IMR-90 (cell line): ENCODE data around the gene NRL. TPM values are rescaled to one million over a fixed set of nuclear protein-coding genes. Genes with fewer than 3 reads are reported as not detected.

Experiments used
- ATAC-seq: fragments of 200-7000 bp; cut with Tn5 transposase; 2 replicates; pipeline ENCODE4 v1.9.1; 2020; ENCODE audit warnings: low read depth, mild to moderate bottlenecking, moderate library complexity
- BruUV-seq: library from RNA; stranded (reverse); fragments of 400-500 nt; replicated peaks from 2 replicates; lab custom pipeline; 2021; lab: Mats Ljungman, UMichigan
- CTCF ChIA-PET: fragments of 300-600 bp; formaldehyde crosslinking; extraction: SDS; loops from one replicate; lab custom pipeline; 2021; ENCODE audit warnings: antibody characterized with exemption; lab: Yijun Ruan, JAX
- POLR2A ChIA-PET: fragments of 300-600 bp; sonication (Branson Sonifier 250); formaldehyde crosslinking; loops from one replicate; lab custom pipeline; 2022; ENCODE audit warnings: antibody characterized with exemption; ENCODE audit not compliant: unreplicated experiment; lab: Charles Lee
- DNase-seq: peaks from one replicate; pipeline ENCODE4 v3.0.0; 2013
- H2AFZ ChIP-seq: replicated peaks from 2 replicates; pipeline ENCODE3; 2013; ENCODE audit warnings: low read length, mild to moderate bottlenecking; ENCODE audit not compliant: poor library complexity
- H2AK5ac ChIP-seq: 2 replicates; pipeline ENCODE4 v1.6.1; 2013; ENCODE audit warnings: low read depth, low read length, inconsistent platforms
- H2AK9ac ChIP-seq: replicated peaks from 2 replicates; pipeline ENCODE3; 2013; ENCODE audit warnings: mild to moderate bottlenecking, low read depth, low read length, moderate library complexity; ENCODE audit not compliant: poor library complexity
- H2BK120ac ChIP-seq: 2 replicates; pipeline ENCODE4 v1.6.1; 2013; ENCODE audit warnings: low read depth, low read length, inconsistent platforms
- H2BK15ac ChIP-seq: 3 replicates; pipeline ENCODE4 v1.6.1; 2013; ENCODE audit warnings: low read depth, low read length, inconsistent platforms
- H2BK20ac ChIP-seq: 2 replicates; pipeline ENCODE4 v1.6.1; 2013; ENCODE audit warnings: low read depth, mild to moderate bottlenecking, inconsistent platforms, low read length, moderate library complexity
- H2BK5ac ChIP-seq: 2 replicates; pipeline ENCODE4 v1.6.1; 2013; ENCODE audit warnings: mild to moderate bottlenecking, low read depth, low read length, inconsistent platforms; ENCODE audit not compliant: poor library complexity, severe bottlenecking
- H3K14ac ChIP-seq: replicated peaks from 2 replicates; pipeline ENCODE4 v1.6.1; 2013; ENCODE audit warnings: low read depth, low read length, inconsistent platforms
- H3K18ac ChIP-seq: 2 replicates; pipeline ENCODE4 v1.6.1; 2013; ENCODE audit warnings: low read depth, low read length, control low read depth
- H3K23ac ChIP-seq: 2 replicates; pipeline ENCODE4 v1.6.1; 2013; ENCODE audit warnings: low read depth, low read length, inconsistent platforms
- H3K27ac ChIP-seq: 2 replicates; pipeline ENCODE4 v1.5.1; 2013; ENCODE audit warnings: mild to moderate bottlenecking, control low read depth, low read length; ENCODE audit not compliant: insufficient read depth
- H3K27me3 ChIP-seq: 2 replicates; pipeline ENCODE4 v1.6.1; 2013; ENCODE audit warnings: low read length; ENCODE audit not compliant: control insufficient read depth, insufficient read depth
- H3K36me3 ChIP-seq: 2 replicates; pipeline ENCODE4 v1.6.1; 2013; ENCODE audit warnings: low read length, mixed read lengths; ENCODE audit not compliant: control insufficient read depth, insufficient read depth
- H3K4ac ChIP-seq: 2 replicates; pipeline ENCODE4 v1.6.1; 2013; ENCODE audit warnings: low read depth, low read length, inconsistent platforms
- H3K4me1 ChIP-seq: 2 replicates; pipeline ENCODE4 v1.6.1; 2013; ENCODE audit warnings: low read length, mixed read lengths; ENCODE audit not compliant: control insufficient read depth, insufficient read depth
- H3K4me2 ChIP-seq: 2 replicates; pipeline ENCODE4 v1.6.1; 2013; ENCODE audit warnings: low read depth, mild to moderate bottlenecking, control low read depth, low read length, moderate library complexity
- H3K4me3 ChIP-seq: 2 replicates; pipeline ENCODE4 v1.5.1; 2013; ENCODE audit warnings: low read depth, mild to moderate bottlenecking, control low read depth, low read length, moderate library complexity; ENCODE audit not compliant: insufficient read depth
- H3K56ac ChIP-seq: 2 replicates; pipeline ENCODE4 v1.6.1; 2013; ENCODE audit warnings: low read length, inconsistent platforms; ENCODE audit not compliant: insufficient read depth; ENCODE audit errors: extremely low read depth
- H3K79me1 ChIP-seq, 2 experiments: 2 replicates each; pipeline ENCODE4 v1.6.1; 2013; ENCODE audit warnings: low read length in 2 of 2, inconsistent platforms in 1 of 2, low read depth in 1 of 2
- H3K9ac ChIP-seq: 2 replicates; pipeline ENCODE4 v1.6.1; 2013; ENCODE audit warnings: low read depth, low read length, control low read depth
- H3K9me1 ChIP-seq: 2 replicates; pipeline ENCODE4 v1.6.1; 2013; ENCODE audit warnings: low read length, inconsistent platforms; ENCODE audit not compliant: insufficient read depth
- H3K9me3 ChIP-seq: 2 replicates; pipeline ENCODE4 v1.6.1; 2013; ENCODE audit warnings: low read length; ENCODE audit not compliant: control insufficient read depth, insufficient read depth
- H4K20me1 ChIP-seq: 2 replicates; pipeline ENCODE4 v1.6.1; 2013; ENCODE audit warnings: low read length, inconsistent platforms; ENCODE audit not compliant: insufficient read depth
- H4K5ac ChIP-seq: 2 replicates; pipeline ENCODE4 v1.6.1; 2013; ENCODE audit warnings: mild to moderate bottlenecking, low read depth, low read length, control low read depth
- H4K8ac ChIP-seq, 2 experiments: 2 replicates each; pipeline ENCODE4 v1.6.1; 2013; ENCODE audit warnings: low read depth in 2 of 2, low read length in 2 of 2, control low read depth in 1 of 2, inconsistent platforms in 1 of 2
- H4K91ac ChIP-seq: 2 replicates; pipeline ENCODE4 v1.6.1; 2013; ENCODE audit warnings: low read depth, low read length, inconsistent platforms; ENCODE audit not compliant: insufficient read depth
- CEBPB ChIP-seq: IDR thresholded peaks from 2 replicates; pipeline ENCODE4 v1.6.1; 2012; ENCODE audit warnings: low read depth, low read length, improper control_type of control experiment
- CHD1 ChIP-seq: IDR thresholded peaks from 2 replicates; pipeline ENCODE4 v1.6.1; 2012; ENCODE audit warnings: low read depth, low read length, improper control_type of control experiment
- FOS ChIP-seq: fragments of 150-350 bp; IDR thresholded peaks from 2 replicates; pipeline ENCODE4 v1.6.1; 2016; ENCODE audit warnings: low read depth, low read length
- MXI1 ChIP-seq: IDR thresholded peaks from 2 replicates; pipeline ENCODE4 v1.6.1; 2012; ENCODE audit warnings: low read depth, mild to moderate bottlenecking, low read length, moderate library complexity, borderline replicate concordance
- POLR2A ChIP-seq: IDR thresholded peaks from 2 replicates; pipeline ENCODE4 v1.6.1; 2012; ENCODE audit warnings: mild to moderate bottlenecking, low read depth, low read length
- RAD21 ChIP-seq: IDR thresholded peaks from 2 replicates; pipeline ENCODE4 v1.6.1; 2012; ENCODE audit warnings: low read length, improper control_type of control experiment
- RCOR1 ChIP-seq: IDR thresholded peaks from 2 replicates; pipeline ENCODE4 v1.6.1; 2012; ENCODE audit warnings: mild to moderate bottlenecking, low read length, improper control_type of control experiment; ENCODE audit not compliant: insufficient replicate concordance
- WGBS, 2 experiments: methylation state at CpG; one replicate each; pipeline versions ENCODE4 v1.1.5 to v1.1.7; 2013; ENCODE audit warnings: missing lambda C conversion rate in 2 of 2; ENCODE audit not compliant: insufficient read length in 1 of 2; ENCODE audit errors: extremely low coverage in 2 of 2; 5-methylcytosine and 5-hydroxymethylcytosine counted together
- dilution Hi-C: fragments of 300-500 bp; cut with HindIII; formaldehyde crosslinking; loops from one replicate; pipeline ENCODE4 v1.14.3; 2018; ENCODE audit warnings: low sequenced_read_pairs; ENCODE audit not compliant: unreplicated experiment
- in situ Hi-C: fragments of 300-500 bp; cut with MboI; formaldehyde crosslinking; loops from 3 replicates; pipeline ENCODE4 v1.14.3; 2019; ENCODE audit warnings: low sequenced_read_pairs, inconsistent platforms, mixed read lengths
- intact Hi-C: fragments of 100-400 bp; cut with micrococcal nuclease; formaldehyde crosslinking; loops from 2 replicates; pipeline ENCODE4 v1.10.0; 2022
- polyA plus RNA-seq, 3 experiments: library from polyadenylated mRNA; depleted of rRNA; stranded (reverse); fragments of >200 nt; gene quantifications; 2 replicates each; pipeline ENCODE4 v1.2.3, GENCODE V29; 2012; ENCODE audit warnings: low replicate concordance in 1 of 3
- total RNA-seq: library from RNA; depleted of rRNA; stranded (reverse); fragments of >200 nt; gene quantifications from 2 replicates; pipeline ENCODE4 v1.2.3, GENCODE V29; 2012
- TF ChIP-seq, protein P1 (sequence below): fragments of 150-350 bp; IDR thresholded peaks from 2 replicates; pipeline ENCODE4 v1.6.1; 2017; ENCODE audit warnings: mild to moderate bottlenecking, antibody characterized with exemption, low read length, low read depth

The NRL gene
- total and polyA plus RNA-seq, 2 of the 4 experiments (the other 2 are of a cell fraction) = 0.18 to 0.70 TPM

DNA sequence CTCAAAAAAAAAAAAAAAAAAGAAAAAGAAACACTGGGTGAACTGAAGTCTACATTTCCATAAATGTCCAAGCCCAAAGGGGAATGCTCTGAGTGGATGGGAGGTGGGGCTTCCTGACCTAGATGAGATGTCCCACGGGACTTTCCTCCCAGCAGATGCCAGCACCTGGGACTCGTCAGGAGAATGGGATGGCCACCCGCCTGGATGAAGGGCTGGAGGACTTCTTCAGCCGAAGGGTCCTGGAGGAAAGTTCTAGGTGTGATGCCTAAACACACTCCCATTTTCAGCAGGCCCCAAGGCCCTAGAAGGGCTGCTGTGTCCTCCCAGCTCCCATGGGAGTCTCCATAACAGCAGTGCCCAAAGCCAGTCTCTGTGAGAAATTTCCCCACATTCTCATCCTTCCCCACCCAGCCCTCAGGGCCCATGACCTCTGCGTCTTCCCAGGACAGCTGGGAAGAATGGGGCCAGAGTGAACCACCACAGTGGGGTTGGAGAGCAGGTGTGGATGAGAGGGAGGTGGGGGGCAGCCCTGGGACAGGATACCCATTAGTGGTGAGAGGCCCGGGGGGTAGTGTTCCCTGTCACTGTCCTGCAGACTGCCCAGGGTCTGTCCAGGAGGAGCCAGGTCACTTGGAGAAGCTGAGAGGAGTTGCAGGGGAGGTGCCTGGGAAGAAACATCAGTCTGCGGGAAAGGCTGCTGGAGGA, 50.5 kb downstream of the NRL start:
- no peak overlapping the region for H2BK5ac ChIP-seq
- ATAC-seq (no peak), DNase-seq (no peak)
- no peaks in the 10 kb centered on the region for H3K4me1 ChIP-seq
- H3K9me1 ChIP-seq = no peaks in the 10 kb centered on the region
- no peak overlapping the region for H3K14ac ChIP-seq
- H3K18ac ChIP-seq = no peak overlapping the region
- H4K91ac ChIP-seq = no peak overlapping the region
- no peak overlapping the region for H3K4me3 ChIP-seq
- H2BK120ac ChIP-seq = no peak overlapping the region
- no peak overlapping the region for H2BK15ac ChIP-seq
- no TSS peak for BruUV-seq
- no peak overlapping the region for H2BK20ac ChIP-seq
- H3K27ac ChIP-seq = no peak overlapping the region
- no peak overlapping the region for H4K5ac ChIP-seq
- H3K36me3 ChIP-seq = no peaks in the 10 kb centered on the region
- no peaks in the 10 kb centered on the region for H3K9me3 ChIP-seq
- in situ Hi-C loops = no loop called here
- no peak overlapping the region for H3K4ac ChIP-seq
- H2AK9ac ChIP-seq = no peak overlapping the region
- dilution Hi-C loops = no loop called here
- H3K23ac ChIP-seq = no peak overlapping the region
- no peaks in the 10 kb centered on the region for H3K79me1 ChIP-seq
- no peak for TF ChIP-seq MXI1
- no peak for TF ChIP-seq RCOR1
- TF ChIP-seq RAD21 = no peak
- no peak for TF ChIP-seq CEBPB
- TF ChIP-seq CHD1 = no peak
- TF ChIP-seq FOS = no peak
- TF ChIP-seq POLR2A = no peak
- TF ChIP-seq, protein P1, sequence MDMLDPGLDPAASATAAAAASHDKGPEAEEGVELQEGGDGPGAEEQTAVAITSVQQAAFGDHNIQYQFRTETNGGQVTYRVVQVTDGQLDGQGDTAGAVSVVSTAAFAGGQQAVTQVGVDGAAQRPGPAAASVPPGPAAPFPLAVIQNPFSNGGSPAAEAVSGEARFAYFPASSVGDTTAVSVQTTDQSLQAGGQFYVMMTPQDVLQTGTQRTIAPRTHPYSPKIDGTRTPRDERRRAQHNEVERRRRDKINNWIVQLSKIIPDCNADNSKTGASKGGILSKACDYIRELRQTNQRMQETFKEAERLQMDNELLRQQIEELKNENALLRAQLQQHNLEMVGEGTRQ = no peak
- POLR2A ChIA-PET = no interaction called here
- H3K56ac ChIP-seq = no peak overlapping the region
- H2AFZ ChIP-seq = no peak overlapping the region
- no peak overlapping the region for H2AK5ac ChIP-seq
- no peak overlapping the region for H4K8ac ChIP-seq
- no peak overlapping the region for H3K4me2 ChIP-seq
- WGBS, 2 experiments = 45% methylated on average over 2 of the region's 7 CpGs; no CpG with 5 or more reads in 1 of the 2 experiments
- H3K27me3 ChIP-seq = peaks cover 45% of the 10 kb centered on the region; the same call in 1 of the 2 replicates
- intact Hi-C loops = no loop called here
- no peak overlapping the region for H3K9ac ChIP-seq
- no peaks in the 10 kb centered on the region for H4K20me1 ChIP-seq
- CTCF ChIA-PET = no interaction called here
